Nucleus accumbens (tissue), 56 donors: Measurements from ENCODE around the gene FOXR1.
A peak's percentile ranks its signal among the peaks of the same experiment; 100 is the strongest.

ENCODE experiments used
- DNase-seq, 56 donors: peaks; one replicate each; lab custom pipeline; 2025; lab: John Stamatoyannopoulos, UW

Gene FOXR1

GRCh38 chr11:119024430-119025098, 53.0 kb downstream of the FOXR1 start:
- no peak for DNase-seq

- no peak for DNase-seq
Observed at GRCh38 chr11:119025099-119025473, 53.5 kb downstream of the FOXR1 start.

- no peak for DNase-seq
Observed at GRCh38 chr11:119025541-119025940, 54.0 kb downstream of the FOXR1 start.

GRCh38 chr11:119025978-119026766, 54.6 kb downstream of the FOXR1 start:
- DNase-seq: no peak

GRCh38 chr11:119026970-119027369, 55.4 kb downstream of the FOXR1 start:
- no peak for DNase-seq

- no peak for DNase-seq
Observed at GRCh38 chr11:119027561-119028345, 56.2 kb downstream of the FOXR1 start.

GRCh38 chr11:119028346-119029068, 56.9 kb downstream of the FOXR1 start:
- DNase-seq: no peak

- no peak for DNase-seq
Observed at GRCh38 chr11:119029069-119029339, 57.4 kb downstream of the FOXR1 start.

GRCh38 chr11:119029340-119030028, 57.9 kb downstream of the FOXR1 start:
- peak in 12 of 56 donors; percentile 6 to 38 (median 13) for DNase-seq

- DNase-seq: peak in 2 of 56 donors; percentile 43 to 56
Observed at GRCh38 chr11:119030029-119030328, 58.4 kb downstream of the FOXR1 start.

GRCh38 chr11:119030329-119031047, 58.9 kb downstream of the FOXR1 start, which contains the start of gene SLC37A4:
TSS of gene SLC37A4 (minus strand) at chr11:119030877.
- peak; percentile 58 to 97 (median 93) for DNase-seq
